COLO829 (cell line): ENCODE measurements around the gene CALN1.
"Not testable (repeated sequence)": the region's sequence is repeated elsewhere in the genome, so short reads cannot be mapped to it uniquely, and the experiment has no call there.

Experiments
- DNase-seq: peaks from one replicate; pipeline ENCODE4 v3.0.0; 2012; ENCODE audit warnings: low spot score

The CALN1 gene

GRCh38 chr7:71737931-71738540 is 674.1 kb downstream of the CALN1 start:
- DNase-seq = not testable (repeated sequence)

GRCh38 chr7:71735961-71736556 is 676.1 kb downstream of the CALN1 start:
- peak; percentile 62 for DNase-seq

- peak; percentile 63 for DNase-seq
These were observed 678.8 kb downstream of the CALN1 start for GRCh38 chr7:71733107-71733870.

- no peak for DNase-seq
These were observed 680.4 kb downstream of the CALN1 start for GRCh38 chr7:71731740-71732139.
